A549 (cell line): ENCODE data around the gene GPR160. TPM values are rescaled to one million over a fixed set of nuclear protein-coding genes. Genes with fewer than 3 reads are reported as not detected.

ENCODE experiments used
- ATAC-seq, 2 experiments: fragments of 200-7000 bp in 1 of 2; fragments of >200 bp in 1 of 2; cut with Nextera tagmentation in 1 of 2; cut with Tn5 transposase in 1 of 2; 3 replicates each; pipeline versions ENCODE4 v1.8.0 to v1.9.1; 2018 to 2020; ENCODE audit warnings: mild to moderate bottlenecking in 1 of 2, moderate library complexity in 1 of 2
- CTCF ChIA-PET: fragments of 300-600 bp; sonication (Branson Sonifier 250); formaldehyde crosslinking; extraction: SDS; loops from one replicate; lab custom pipeline; 2021; ENCODE audit warnings: antibody characterized with exemption, inconsistent platforms; lab: Yijun Ruan, JAX
- POLR2A ChIA-PET: fragments of 350-600 bp; formaldehyde crosslinking; extraction: SDS; loops from one replicate; lab custom pipeline; 2021; ENCODE audit warnings: antibody characterized with exemption, inconsistent platforms; lab: Yijun Ruan, JAX
- DNase-seq, 2 experiments: peaks; one replicate each; pipeline versions ENCODE4 v3.0.0 to v3.0.0-alpha.2; 2011 to 2016; ENCODE audit warnings: low read depth in 1 of 2, low spot score in 1 of 2
- FAIRE-seq: peaks from 2 replicates; lab custom pipeline; 2011; peaks lifted over from hg19 to GRCh38; lab: Jason Lieb, UNC
- H3K27ac ChIP-seq, 2 experiments: fragments of >200 bp; sonication (Bioruptor Twin); formaldehyde crosslinking; 3 replicates each; pipeline ENCODE4 v1.5.1; 2016 to 2017
- H3K4me1 ChIP-seq: fragments of >200 bp; sonication (Bioruptor Twin); formaldehyde crosslinking; 3 replicates; pipeline ENCODE4 v1.6.1; 2016
- H3K4me2 ChIP-seq: fragments of >200 bp; sonication (Bioruptor Twin); formaldehyde crosslinking; 3 replicates; pipeline ENCODE4 v1.6.1; 2016
- H3K4me3 ChIP-seq: fragments of >200 bp; sonication (Bioruptor Twin); formaldehyde crosslinking; 3 replicates; pipeline ENCODE4 v1.5.1; 2016
- H3K9me3 ChIP-seq: fragments of >200 bp; sonication (Bioruptor Twin); formaldehyde crosslinking; 3 replicates; pipeline ENCODE4 v1.6.1; 2016
- CHD4 ChIP-seq: fragments of 200-600 bp; sonication (generic); IDR thresholded peaks from 2 replicates; pipeline ENCODE4 v1.6.1; 2016; ENCODE audit warnings: antibody characterized with exemption, mild to moderate bottlenecking, borderline replicate concordance
- CTCF ChIP-seq: fragments of >200 bp; sonication (Bioruptor Twin); formaldehyde crosslinking; IDR thresholded peaks from 3 replicates; pipeline ENCODE4 v1.5.1; 2016
- E2F6 ChIP-seq: IDR thresholded peaks from 2 replicates; pipeline ENCODE4 v1.6.1; 2012; ENCODE audit warnings: low read depth, borderline replicate concordance
- ELK1 ChIP-seq: fragments of 150-350 bp; IDR thresholded peaks from 2 replicates; pipeline ENCODE4 v1.6.1; 2014; ENCODE audit warnings: low read depth, mild to moderate bottlenecking, low read length
- FOXS1 ChIP-seq: fragments of 250-450 bp; sonication (Bioruptor Pico); IDR thresholded peaks from 2 replicates; pipeline ENCODE4 v1.5.0; 2020; ENCODE audit warnings: mild to moderate bottlenecking, moderate library complexity
- HES2 ChIP-seq: fragments of >200 bp; sonication (Bioruptor Twin); formaldehyde crosslinking; IDR thresholded peaks from 2 replicates; pipeline ENCODE4 v1.6.1; 2016
- JUN ChIP-seq, 2 experiments: fragments of >200 bp; sonication (Bioruptor Twin); formaldehyde crosslinking; IDR thresholded peaks; 2 replicates in 1 of 2; 3 replicates in 1 of 2; pipeline ENCODE4 v1.6.1; 2016 to 2017
- KDM1A ChIP-seq: fragments of 200-600 bp; sonication (generic); IDR thresholded peaks from 2 replicates; pipeline ENCODE4 v1.6.1; 2016; ENCODE audit warnings: low read depth, mild to moderate bottlenecking
- MAX ChIP-seq: IDR thresholded peaks from 2 replicates; pipeline ENCODE4 v1.6.1; 2012
- RAD21 ChIP-seq, 2 experiments: fragments of >200 bp in 1 of 2; sonication (Bioruptor Twin) in 1 of 2; formaldehyde crosslinking in 1 of 2; IDR thresholded peaks in 1 of 2; conservative IDR thresholded peaks in 1 of 2; 2 replicates in 1 of 2; 3 replicates in 1 of 2; pipeline ENCODE4 v1.6.1; 2012 to 2018; ENCODE audit warnings: inconsistent platforms in 1 of 2
- RCOR1 ChIP-seq: fragments of 150-350 bp; IDR thresholded peaks from 2 replicates; pipeline ENCODE4 v1.6.1; 2014; ENCODE audit warnings: antibody characterized with exemption, low read length, low read depth
- SMC3 ChIP-seq: fragments of >200 bp; sonication (Bioruptor Twin); formaldehyde crosslinking; IDR thresholded peaks from 3 replicates; pipeline ENCODE4 v1.6.1; 2018; ENCODE audit warnings: inconsistent platforms
- WGBS: methylation state at CpG from one replicate; pipeline ENCODE4 v1.1.6; 2017; ENCODE audit errors: missing lambda C conversion rate; 5-methylcytosine and 5-hydroxymethylcytosine counted together
- polyA minus RNA-seq: library from RNA; depleted of rRNA, polyadenylated mRNA; stranded (reverse); fragments of >200 nt; gene quantifications from 2 replicates; pipeline ENCODE4 v1.2.3, GENCODE V29; 2011; rRNA and poly(A)+ RNA removed
- polyA plus RNA-seq, 4 experiments: library from polyadenylated mRNA; depleted of rRNA in 3 of 4; stranded (reverse); fragments of >200 nt; fragmentation: RNase III in 1 of 4; extraction: RNeasy Plus Mini Kit Qiagen cat#74134 plus additional on column Dnase treatment in 1 of 4; gene quantifications; 2 replicates in 3 of 4; 3 replicates in 1 of 4; pipeline ENCODE4 v1.2.3, GENCODE V29; 2011 to 2017
- TF ChIP-seq, protein P1 (sequence below): fragments of >200 bp; sonication (Bioruptor Twin); formaldehyde crosslinking; IDR thresholded peaks from 3 replicates; pipeline ENCODE4 v1.6.1; 2016

Gene GPR160, protein sequence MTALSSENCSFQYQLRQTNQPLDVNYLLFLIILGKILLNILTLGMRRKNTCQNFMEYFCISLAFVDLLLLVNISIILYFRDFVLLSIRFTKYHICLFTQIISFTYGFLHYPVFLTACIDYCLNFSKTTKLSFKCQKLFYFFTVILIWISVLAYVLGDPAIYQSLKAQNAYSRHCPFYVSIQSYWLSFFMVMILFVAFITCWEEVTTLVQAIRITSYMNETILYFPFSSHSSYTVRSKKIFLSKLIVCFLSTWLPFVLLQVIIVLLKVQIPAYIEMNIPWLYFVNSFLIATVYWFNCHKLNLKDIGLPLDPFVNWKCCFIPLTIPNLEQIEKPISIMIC
- polyA plus RNA-seq (2011; rRNA removed) (4.5 and 6.3 TPM in 2 replicates), polyA plus RNA-seq (2017; fragmentation: RNase III; extraction: RNeasy Plus Mini Kit Qiagen cat#74134 plus additional on column Dnase treatment) (2.0 TPM in 3 replicates), polyA minus RNA-seq (0.54 and 0.79 TPM in 2 replicates)
- 1.1 and 1.6 TPM in 2 replicates for polyA plus RNA-seq (2012; cell fraction: cytosol; rRNA removed)
- 0.48 and 0.49 TPM in 2 replicates for polyA plus RNA-seq (2012; cell fraction: nucleus; rRNA removed)

DNA sequence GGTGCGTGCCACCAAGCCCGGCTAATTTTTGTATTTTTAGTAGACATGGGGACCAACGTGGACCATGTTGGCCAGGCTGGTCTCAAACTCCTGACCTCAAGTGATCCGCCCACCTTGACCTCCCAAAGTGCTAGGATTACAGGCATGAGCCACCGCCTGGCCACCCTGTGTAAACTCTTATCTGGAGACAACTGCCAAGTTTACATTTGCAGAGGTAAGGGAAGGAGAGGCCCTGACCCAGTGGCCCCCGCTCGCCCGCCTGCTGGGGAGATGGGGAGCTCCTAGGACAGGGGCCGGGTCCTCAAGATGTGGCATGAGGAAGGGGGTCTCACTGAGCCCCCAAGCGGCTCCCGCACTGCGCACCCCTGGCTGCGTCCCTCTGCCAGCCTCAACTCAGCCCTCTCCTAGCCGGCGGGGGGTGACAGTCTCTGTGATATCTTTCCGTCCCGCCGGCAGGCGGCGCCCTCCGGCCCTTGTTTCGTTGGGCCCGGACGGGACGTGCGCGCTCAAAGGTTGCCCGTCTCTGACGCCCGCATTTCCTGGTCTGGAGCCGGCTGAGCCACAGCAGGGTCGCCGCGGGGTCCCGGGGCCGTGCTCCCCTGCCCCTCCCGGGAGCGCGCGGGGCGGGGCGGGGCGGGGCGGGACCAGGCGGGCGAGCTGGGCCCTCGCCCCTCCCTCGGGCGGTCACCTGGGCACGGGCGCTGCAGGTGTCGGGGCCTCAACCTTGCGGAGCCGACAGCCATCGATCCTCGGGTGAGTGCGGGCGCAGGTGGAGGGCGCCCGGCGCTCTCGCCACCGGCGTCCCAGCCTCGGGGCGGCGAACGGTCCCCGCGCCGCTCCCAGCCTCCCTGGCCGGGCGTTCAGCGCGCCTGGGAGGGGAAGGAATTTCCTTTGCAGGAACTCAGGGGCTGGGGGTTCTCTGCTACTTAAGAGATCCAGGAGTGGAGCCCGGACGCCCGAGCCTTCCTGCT is at the start of gene GPR160:
GPR160 (plus strand) TSS at position 533 of the 971 bp plus-strand sequence. CDS start 45,978 bp downstream, outside the sequence.
- ChIA-PET POLR2A (no interaction called here), CTCF (interaction anchor here (0.6 to 2.0 kb wide), 11 partner anchors 9 to 171 kb away, joined by 3 to 6 read pairs (median 3); no protein-coding TSS in a partner anchor)
- FAIRE-seq (no peak), ATAC-seq (peak; percentile 85 to 87), DNase-seq (peak; percentile 54 to 67)
- Histone ChIP-seq H3K27ac (peak within 1 kb of the TSS; percentile 58 to 87), H3K4me1 (peaks cover 6% of the 10 kb centered on the region; the same call in 1 of the 3 replicates), H3K4me3 (peak within 1 kb of the TSS; percentile 81), H3K4me2 (peak within 1 kb of the TSS; percentile 97), H3K9me3 (no peaks in the 10 kb centered on the region)
- WGBS: 11% methylated on average over 19 of the region's 78 CpGs
- TF ChIP-seq RAD21 (conservative IDR thresholded peaks at IDR 0.05 in 1 of 2, IDR thresholded peaks at IDR 0.05 in 1 of 2) (peak; percentile 54 to 73), FOXS1 (CRISPR knock-in tag) (no peak), HES2 (no peak), CTCF (peak; percentile 87), KDM1A (no peak), E2F6 (0 out of 2 replicates have a peak, but pooled peaks have one; percentile 23), ELK1 (no peak), SMC3 (peak; percentile 80), JUN (IDR thresholded peaks at IDR 0.05) (peak in 1 of 2 experiments; percentile 28; a peak in 1 of 5 replicates), MAX (peak; percentile 26; the same call in 1 of the 2 replicates), CHD4 (peak; percentile 90)

GRCh38 chr3:169990431-169990830 is 47.4 kb upstream of the GPR160 start:
- no peak for TF ChIP-seq KDM1A
- TF ChIP-seq RCOR1: no peak
- TF ChIP-seq JUN (IDR thresholded peaks at IDR 0.05): no peak
- TF ChIP-seq, protein P1, sequence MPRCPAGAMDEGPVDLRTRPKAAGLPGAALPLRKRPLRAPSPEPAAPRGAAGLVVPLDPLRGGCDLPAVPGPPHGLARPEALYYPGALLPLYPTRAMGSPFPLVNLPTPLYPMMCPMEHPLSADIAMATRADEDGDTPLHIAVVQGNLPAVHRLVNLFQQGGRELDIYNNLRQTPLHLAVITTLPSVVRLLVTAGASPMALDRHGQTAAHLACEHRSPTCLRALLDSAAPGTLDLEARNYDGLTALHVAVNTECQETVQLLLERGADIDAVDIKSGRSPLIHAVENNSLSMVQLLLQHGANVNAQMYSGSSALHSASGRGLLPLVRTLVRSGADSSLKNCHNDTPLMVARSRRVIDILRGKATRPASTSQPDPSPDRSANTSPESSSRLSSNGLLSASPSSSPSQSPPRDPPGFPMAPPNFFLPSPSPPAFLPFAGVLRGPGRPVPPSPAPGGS: no peak
- CTCF ChIA-PET: no interaction called here
- 97% methylated on average over 4 of the region's 4 CpGs for WGBS
- no peak for FAIRE-seq
- no peak for DNase-seq
- ATAC-seq: no peak
- no peak overlapping the region for H3K27ac ChIP-seq
- H3K4me1 ChIP-seq: 0 out of 3 replicates have a peak, but pooled peaks cover 3% of the 10 kb centered on the region
- no peaks in the 10 kb centered on the region for H3K9me3 ChIP-seq
- no peak overlapping the region for H3K4me3 ChIP-seq
- POLR2A ChIA-PET: no interaction called here
- H3K4me2 ChIP-seq: no peak overlapping the region
